ENCODE results near the gene CCNT2.
"Not testable (repeated sequence)": the region's sequence is repeated elsewhere in the genome, so short reads cannot be mapped to it uniquely, and the experiment has no call there.

The CCNT2 gene

GRCh38 chr2:134975281-134976009 lies 56.8 kb downstream of the CCNT2 start:
- H3K9me3 Mint-ChIP-seq: peaks cover 47% of the 10 kb centered on the region
- no peak for DNase-seq (ENCODE audit: low spot score)
- peaks cover 26% of the 10 kb centered on the region for H3K36me3 Mint-ChIP-seq (ENCODE audit: low read depth)
- no peak overlapping the region for H3K4me3 Mint-ChIP-seq
- peaks cover 12% of the 10 kb centered on the region for H3K27me3 Mint-ChIP-seq (ENCODE audit: low read depth)
- H3K4me1 Mint-ChIP-seq (ENCODE audit: low read depth): peaks cover 8% of the 10 kb centered on the region
- no peak overlapping the region for H3K27ac Mint-ChIP-seq

GRCh38 chr2:134976074-134976702 lies 57.6 kb downstream of the CCNT2 start:
- H3K4me3 Mint-ChIP-seq: no peak overlapping the region
- no peak for DNase-seq (ENCODE audit: low spot score)
- peaks cover 7% of the 10 kb centered on the region for H3K27me3 Mint-ChIP-seq (ENCODE audit: low read depth)
- no peak overlapping the region for H3K27ac Mint-ChIP-seq
- H3K4me1 Mint-ChIP-seq (ENCODE audit: low read depth): peaks cover 8% of the 10 kb centered on the region
- H3K36me3 Mint-ChIP-seq (ENCODE audit: low read depth): peaks cover 23% of the 10 kb centered on the region
- H3K9me3 Mint-ChIP-seq: peaks cover 41% of the 10 kb centered on the region

DNA sequence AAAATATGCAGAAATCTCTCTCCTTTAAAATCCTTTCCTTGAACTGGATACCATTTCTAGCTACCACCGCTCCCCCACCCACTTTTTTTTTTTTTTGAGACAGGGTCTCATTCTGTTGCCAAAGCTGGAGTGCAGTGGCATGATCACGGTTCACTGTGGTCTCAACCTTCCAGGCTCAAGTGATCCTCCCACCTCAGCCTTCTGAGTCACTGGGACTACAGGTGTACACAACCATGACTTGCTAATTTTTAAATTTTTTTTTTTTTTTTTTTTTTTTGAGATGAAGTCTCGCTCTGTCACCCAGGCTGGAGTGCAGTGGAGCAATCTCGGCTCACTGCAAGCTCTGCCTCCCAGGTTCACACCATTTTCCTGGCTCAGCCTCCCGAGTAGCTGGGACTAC lies 58.5 kb downstream of the CCNT2 start:
- H3K9me3 Mint-ChIP-seq: peaks cover 34% of the 10 kb centered on the region
- not testable (repeated sequence) for H3K4me1 Mint-ChIP-seq (ENCODE audit: low read depth); H3K4me3 Mint-ChIP-seq; H3K27me3 Mint-ChIP-seq (ENCODE audit: low read depth); H3K27ac Mint-ChIP-seq; DNase-seq (ENCODE audit: low spot score)
- H3K36me3 Mint-ChIP-seq (ENCODE audit: low read depth): peaks cover 19% of the 10 kb centered on the region

GRCh38 chr2:134979221-134979620 lies 60.6 kb downstream of the CCNT2 start:
- H3K27me3 Mint-ChIP-seq (ENCODE audit: low read depth): no peaks in the 10 kb centered on the region
- no peak overlapping the region for H3K27ac Mint-ChIP-seq
- DNase-seq (ENCODE audit: low spot score): no peak
- peaks cover 7% of the 10 kb centered on the region for H3K4me1 Mint-ChIP-seq (ENCODE audit: low read depth)
- H3K36me3 Mint-ChIP-seq (ENCODE audit: low read depth): peaks cover 10% of the 10 kb centered on the region
- H3K9me3 Mint-ChIP-seq: peaks cover 25% of the 10 kb centered on the region
- H3K4me3 Mint-ChIP-seq: no peak overlapping the region

DNA sequence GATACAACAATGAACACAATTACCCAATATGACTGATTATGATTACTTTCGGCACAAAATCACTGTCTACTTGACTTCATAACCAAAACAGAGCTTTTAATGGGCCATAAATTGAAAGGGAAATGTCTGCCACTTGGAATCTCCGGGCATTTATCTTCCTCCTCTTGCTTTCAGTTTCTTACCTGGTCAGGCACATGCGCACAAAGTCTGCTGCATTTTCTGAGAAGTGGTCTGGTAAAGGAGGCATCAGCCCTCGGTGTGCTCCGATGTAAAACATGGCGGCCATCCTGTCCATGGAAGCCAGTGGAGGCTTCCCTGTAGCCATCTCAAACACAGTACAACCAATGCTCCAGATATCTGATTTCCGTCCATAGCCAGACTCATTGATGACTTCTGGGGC lies 62.0 kb downstream of the CCNT2 start:
- H3K27me3 Mint-ChIP-seq (ENCODE audit: low read depth): peaks cover under 1% of the 10 kb centered on the region
- no peak overlapping the region for H3K27ac Mint-ChIP-seq
- H3K9me3 Mint-ChIP-seq: peaks cover 23% of the 10 kb centered on the region

DNA sequence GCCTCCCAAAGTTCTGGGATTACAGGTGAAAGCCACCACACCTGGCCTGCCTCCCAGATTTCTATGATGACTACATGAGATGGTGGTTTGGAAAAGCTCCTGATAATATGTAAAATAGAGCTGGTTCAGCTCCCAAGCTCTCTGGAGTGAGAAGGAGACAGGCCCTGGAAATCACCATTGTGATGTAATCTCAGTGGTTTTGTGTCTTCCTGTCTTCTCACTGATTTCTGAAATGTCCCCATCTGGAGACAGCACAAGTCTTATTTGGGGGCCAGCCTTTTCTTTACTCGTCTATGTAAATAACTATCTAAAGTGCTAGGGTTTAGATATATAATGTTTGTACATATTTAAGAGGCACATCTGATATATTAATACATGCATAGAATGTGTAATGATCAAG lies 64.0 kb downstream of the CCNT2 start:
- peaks cover 5% of the 10 kb centered on the region for H3K4me1 Mint-ChIP-seq (ENCODE audit: low read depth)
- H3K27ac Mint-ChIP-seq: no peak overlapping the region
- H3K4me3 Mint-ChIP-seq: no peak overlapping the region
- peaks cover 14% of the 10 kb centered on the region for H3K27me3 Mint-ChIP-seq (ENCODE audit: low read depth)
- DNase-seq (ENCODE audit: low spot score): no peak
- no peaks in the 10 kb centered on the region for H3K36me3 Mint-ChIP-seq (ENCODE audit: low read depth)
- H3K9me3 Mint-ChIP-seq: peaks cover 23% of the 10 kb centered on the region

More for the DNA sequence above, 62.0 kb downstream of the CCNT2 start:
- peaks cover 5% of the 10 kb centered on the region for H3K4me1 Mint-ChIP-seq (ENCODE audit: low read depth)
- no peak for DNase-seq (ENCODE audit: low spot score)
- H3K36me3 Mint-ChIP-seq (ENCODE audit: low read depth): peaks cover 3% of the 10 kb centered on the region
- H3K4me3 Mint-ChIP-seq: no peak overlapping the region

GRCh38 chr2:134985061-134985460 lies 66.4 kb downstream of the CCNT2 start:
- Mint-ChIP-seq H3K27ac (no peak overlapping the region), H3K9me3 (peaks cover 23% of the 10 kb centered on the region), H3K36me3 (ENCODE audit: low read depth) (no peaks in the 10 kb centered on the region), H3K27me3 (ENCODE audit: low read depth) (peaks cover 22% of the 10 kb centered on the region), H3K4me1 (ENCODE audit: low read depth) (peaks cover 5% of the 10 kb centered on the region), H3K4me3 (no peak overlapping the region)
- DNase-seq (ENCODE audit: low spot score): no peak

- DNase-seq (ENCODE audit: low spot score): no peak
- Mint-ChIP-seq H3K4me1 (ENCODE audit: low read depth) (no peaks in the 10 kb centered on the region), H3K27me3 (ENCODE audit: low read depth) (peaks cover 27% of the 10 kb centered on the region), H3K4me3 (no peak overlapping the region), H3K36me3 (ENCODE audit: low read depth) (no peaks in the 10 kb centered on the region), H3K27ac (no peak overlapping the region), H3K9me3 (peaks cover 14% of the 10 kb centered on the region)
Observed at GRCh38 chr2:134988994-134989605, 70.5 kb downstream of the CCNT2 start.

- Mint-ChIP-seq H3K4me3 (no peak overlapping the region), H3K27ac (no peak overlapping the region), H3K9me3 (no peaks in the 10 kb centered on the region), H3K27me3 (ENCODE audit: low read depth) (peaks cover 23% of the 10 kb centered on the region), H3K4me1 (ENCODE audit: low read depth) (peaks cover 5% of the 10 kb centered on the region), H3K36me3 (ENCODE audit: low read depth) (no peaks in the 10 kb centered on the region)
- DNase-seq (ENCODE audit: low spot score): no peak
Observed at GRCh38 chr2:134999521-134999920, 80.9 kb downstream of the CCNT2 start.

GRCh38 chr2:135002836-135003235 lies 84.2 kb downstream of the CCNT2 start:
- Mint-ChIP-seq H3K4me1 (ENCODE audit: low read depth) (peaks cover 5% of the 10 kb centered on the region), H3K4me3 (no peak overlapping the region), H3K27me3 (ENCODE audit: low read depth) (peaks cover 28% of the 10 kb centered on the region), H3K36me3 (ENCODE audit: low read depth) (no peaks in the 10 kb centered on the region), H3K9me3 (no peaks in the 10 kb centered on the region), H3K27ac (no peak overlapping the region)
- DNase-seq (ENCODE audit: low spot score): no peak

GRCh38 chr2:135004005-135004746 lies 85.6 kb downstream of the CCNT2 start:
- H3K27ac Mint-ChIP-seq: no peak overlapping the region

GRCh38 chr2:135005753-135006152 lies 87.1 kb downstream of the CCNT2 start:
- H3K9me3 Mint-ChIP-seq: no peaks in the 10 kb centered on the region
- no peak overlapping the region for H3K4me3 Mint-ChIP-seq
- H3K27ac Mint-ChIP-seq: no peak overlapping the region
- H3K36me3 Mint-ChIP-seq (ENCODE audit: low read depth): no peaks in the 10 kb centered on the region
- DNase-seq (ENCODE audit: low spot score): no peak
- H3K27me3 Mint-ChIP-seq (ENCODE audit: low read depth): peaks cover 19% of the 10 kb centered on the region
- H3K4me1 Mint-ChIP-seq (ENCODE audit: low read depth): peaks cover 5% of the 10 kb centered on the region

More at GRCh38 chr2:135004005-135004746, 85.6 kb downstream of the CCNT2 start:
- H3K27me3 Mint-ChIP-seq (ENCODE audit: low read depth): peaks cover 22% of the 10 kb centered on the region
- DNase-seq (ENCODE audit: low spot score): peak; percentile 67
- H3K36me3 Mint-ChIP-seq (ENCODE audit: low read depth): no peaks in the 10 kb centered on the region
- no peak overlapping the region for H3K4me3 Mint-ChIP-seq
- no peaks in the 10 kb centered on the region for H3K9me3 Mint-ChIP-seq
- peaks cover 5% of the 10 kb centered on the region for H3K4me1 Mint-ChIP-seq (ENCODE audit: low read depth)
